ENCODE results near the gene ELMO1.

The ELMO1 gene

GRCh38 chr7:37365405-37365804, 83.3 kb downstream of the ELMO1 start:
- no peak for DNase-seq

GRCh38 chr7:37364856-37365255, 83.8 kb downstream of the ELMO1 start:
- no peak for DNase-seq

GRCh38 chr7:37363536-37364491, 84.8 kb downstream of the ELMO1 start:
- DNase-seq: no peak

DNA sequence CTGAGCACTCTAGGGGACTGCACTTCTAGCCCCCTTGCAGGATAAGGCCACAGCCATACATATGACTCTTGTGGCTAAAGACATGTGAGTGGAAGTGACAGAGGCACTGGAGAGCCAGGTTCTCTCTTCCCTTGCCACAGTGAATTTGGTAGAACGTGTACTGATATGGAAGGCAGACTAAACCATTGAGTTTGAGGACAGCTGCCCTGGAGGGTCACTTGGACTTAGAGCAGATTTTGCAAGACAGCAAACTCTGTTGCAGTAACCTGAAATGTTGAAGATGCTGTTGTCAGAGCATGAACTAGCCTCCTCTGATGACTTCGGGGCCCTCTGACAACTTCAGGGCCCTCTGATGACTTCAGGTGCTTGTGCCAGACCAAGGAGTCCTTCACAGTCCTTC, 85.9 kb downstream of the ELMO1 start:
- DNase-seq: no peak

DNA sequence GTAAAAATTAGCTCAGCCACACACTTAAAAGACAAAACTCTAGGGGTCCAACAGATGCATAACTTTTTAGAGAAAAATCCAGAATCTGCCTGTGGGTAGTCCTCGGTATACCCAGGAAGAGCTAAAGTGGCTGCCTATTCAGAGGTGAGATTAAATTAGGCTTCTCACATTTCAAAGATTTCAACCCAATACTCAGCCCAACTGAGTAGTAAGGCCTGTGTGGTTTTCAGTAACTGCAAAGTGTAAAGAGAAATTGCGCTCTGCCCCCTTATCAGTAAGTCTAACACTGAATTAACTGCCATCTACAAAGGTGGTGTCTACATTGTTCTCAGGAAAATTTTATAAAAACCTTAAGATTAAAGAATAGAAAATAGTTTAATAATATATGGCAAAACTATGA, 88.2 kb downstream of the ELMO1 start:
- DNase-seq: no peak

- DNase-seq: no peak
Measured at GRCh38 chr7:37359662-37360444, 88.8 kb downstream of the ELMO1 start.

- DNase-seq: no peak
Measured at GRCh38 chr7:37359180-37359579, 89.5 kb downstream of the ELMO1 start.

DNA sequence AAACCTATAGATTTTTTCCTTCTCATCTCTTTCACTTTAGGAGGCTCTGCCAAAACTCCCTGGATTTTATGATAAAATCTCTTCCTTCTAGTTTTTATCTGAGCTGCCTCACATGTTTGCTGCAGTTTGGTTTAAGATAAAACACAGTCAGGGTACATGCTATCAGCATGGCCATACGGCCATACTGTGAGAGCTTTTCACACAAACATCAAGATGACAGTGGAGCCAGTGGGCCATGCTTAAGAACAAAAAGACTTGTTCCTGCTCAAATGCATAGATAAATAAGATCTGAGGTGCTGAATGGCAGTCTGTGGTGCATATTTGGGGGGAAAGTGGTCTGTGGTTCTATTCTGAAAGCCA, 91.0 kb downstream of the ELMO1 start:
- no peak for DNase-seq

GRCh38 chr7:37356911-37357636, 91.6 kb downstream of the ELMO1 start:
- no peak for DNase-seq

- no peak for DNase-seq
Measured at GRCh38 chr7:37354656-37355131, 94.0 kb downstream of the ELMO1 start.

DNA sequence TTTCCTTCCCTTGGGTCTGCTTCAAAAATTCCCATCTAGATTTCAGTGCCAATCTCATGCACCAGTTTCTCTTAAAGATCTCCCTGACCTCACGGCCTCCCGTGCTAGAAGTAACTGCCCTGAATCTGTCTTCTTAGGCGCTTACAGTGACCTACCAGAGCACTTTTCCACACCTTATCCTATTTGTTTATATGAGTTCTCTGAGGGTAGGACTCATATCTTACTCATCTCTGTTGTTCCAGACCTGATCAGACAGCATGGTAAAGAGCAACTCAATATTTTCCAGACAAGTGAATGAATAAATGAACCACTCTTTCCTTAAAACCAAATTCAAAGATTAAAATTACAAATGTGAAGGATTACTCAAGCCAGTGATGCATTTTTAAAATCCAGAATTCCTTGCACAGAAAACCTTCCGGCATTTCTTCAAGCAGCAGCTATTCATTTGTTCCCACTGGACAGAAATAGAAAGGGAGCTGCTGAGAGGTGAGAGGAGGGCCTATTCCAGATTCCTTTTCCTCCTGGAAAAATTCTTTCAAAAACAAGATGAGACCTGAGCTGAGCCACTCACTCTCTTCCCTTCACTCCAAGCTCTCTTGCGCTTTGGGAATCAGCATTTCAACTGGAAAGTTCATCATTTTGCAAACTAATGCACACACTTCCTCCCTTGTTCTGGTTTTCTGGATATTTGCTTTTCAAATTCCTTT, 94.6 kb downstream of the ELMO1 start:
- DNase-seq: no peak

GRCh38 chr7:37352974-37353948, 95.4 kb downstream of the ELMO1 start:
- no peak for DNase-seq

GRCh38 chr7:37352251-37352880, 96.3 kb downstream of the ELMO1 start:
- DNase-seq: no peak

DNA sequence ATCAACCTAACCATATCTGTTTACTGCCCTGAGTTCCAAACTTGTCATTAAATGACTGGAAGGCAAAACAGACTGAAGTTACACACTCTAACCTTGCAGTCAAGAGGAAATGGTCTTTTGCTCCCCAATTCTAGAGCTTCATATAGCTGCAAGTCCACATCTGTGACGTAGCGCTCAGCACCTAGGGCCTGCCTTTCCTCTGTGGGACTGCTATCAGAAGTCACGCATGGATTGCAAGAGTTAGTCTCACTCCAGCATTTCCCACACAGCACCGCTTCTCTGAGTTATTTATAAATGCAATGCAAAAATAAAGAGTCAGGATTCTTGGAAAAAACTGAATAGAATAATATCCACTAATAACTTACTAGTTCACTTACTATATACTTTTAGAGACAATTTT, 96.9 kb downstream of the ELMO1 start:
- no peak for DNase-seq

- DNase-seq: no peak
Measured at GRCh38 chr7:37349979-37350590, 98.6 kb downstream of the ELMO1 start.

DNA sequence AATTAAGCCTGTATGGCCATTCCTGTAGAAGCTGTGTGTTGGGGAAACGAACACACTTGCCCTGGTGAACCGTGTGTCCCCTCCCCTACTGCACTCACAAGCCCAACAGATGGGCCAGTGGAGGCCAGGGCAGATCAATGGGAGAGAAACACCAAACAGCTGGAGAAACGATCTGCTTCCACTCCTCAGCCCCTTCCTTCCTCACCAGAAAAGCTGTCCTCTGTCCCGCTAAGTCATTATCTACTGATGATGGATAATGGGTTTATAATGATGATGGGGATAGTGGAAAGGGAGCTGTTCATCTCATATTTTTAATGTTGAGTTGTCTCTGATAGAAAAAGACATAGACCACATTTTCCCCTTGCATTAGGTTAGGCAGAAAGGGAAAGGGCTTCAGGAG, 99.7 kb downstream of the ELMO1 start:
- no peak for DNase-seq

GRCh38 chr7:37346761-37347160, 101.9 kb downstream of the ELMO1 start:
- no peak for DNase-seq

DNA sequence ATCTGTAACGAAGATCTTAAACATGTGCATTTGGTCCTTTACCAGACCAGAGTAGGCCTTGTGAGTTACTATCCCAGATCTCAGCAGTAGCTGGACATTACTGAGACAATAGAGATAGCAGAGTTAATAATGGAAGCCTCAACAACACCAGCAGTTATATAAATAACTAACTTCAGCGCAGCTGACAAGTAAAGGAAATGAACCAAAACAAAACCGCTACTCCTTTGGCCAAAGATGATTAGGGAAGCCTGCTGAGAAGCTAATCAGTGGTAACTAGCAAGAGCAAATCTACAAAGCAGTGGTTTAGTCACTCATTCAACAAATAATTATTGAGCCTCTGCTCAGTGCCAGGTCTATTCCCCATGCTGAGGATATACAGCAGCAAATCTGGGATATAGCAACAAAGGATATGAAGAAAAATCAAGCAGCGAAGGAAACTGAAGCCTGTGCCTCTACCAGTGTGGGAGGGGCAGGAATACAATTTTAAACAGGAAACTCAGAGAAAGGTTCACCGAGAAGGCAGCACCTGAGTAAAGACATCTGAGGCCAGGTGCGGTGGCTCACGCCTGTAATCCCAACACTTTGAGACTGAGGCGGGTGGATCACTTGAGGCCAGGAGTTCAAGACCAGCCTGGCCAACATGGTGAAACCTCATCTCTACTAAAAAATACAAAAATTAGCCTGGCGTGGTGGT, 103.6 kb downstream of the ELMO1 start:
- no peak for DNase-seq

DNA sequence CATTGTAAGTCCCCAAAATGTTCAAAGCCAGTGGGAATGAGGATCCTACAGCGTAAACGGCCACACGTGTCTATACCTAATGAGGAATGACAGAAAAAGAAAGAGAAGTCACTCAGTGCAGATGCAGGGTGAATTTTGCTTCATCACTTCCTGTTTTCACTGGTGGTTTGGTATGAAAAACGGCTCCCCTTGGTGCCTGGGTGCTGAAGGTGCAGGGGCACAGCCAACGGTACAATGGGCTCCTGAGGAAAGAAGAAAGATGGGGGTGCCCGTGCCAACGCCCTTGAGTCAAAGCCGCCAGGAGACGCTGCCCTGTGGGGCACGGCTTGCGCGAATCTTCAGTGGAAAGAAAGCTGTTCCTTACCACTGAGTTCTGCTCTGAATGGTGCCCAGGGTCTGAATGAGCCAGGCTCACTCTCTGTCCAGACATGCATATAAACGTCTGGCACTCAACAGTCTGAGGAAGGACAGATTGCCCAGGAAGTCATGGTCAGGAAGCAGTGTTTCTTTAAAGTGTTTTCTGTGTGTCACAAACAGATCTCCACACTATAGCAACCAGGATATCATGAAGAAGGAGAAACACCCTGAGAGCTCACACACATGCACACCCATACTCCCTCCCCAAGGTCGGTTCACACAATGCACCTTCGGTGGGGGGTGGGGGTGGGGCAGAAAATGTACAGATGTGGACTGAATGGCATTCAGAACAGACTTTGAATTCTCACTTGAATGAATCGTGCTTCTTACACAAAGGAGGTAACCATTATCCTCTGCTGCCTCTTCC, 105.8 kb downstream of the ELMO1 start:
- DNase-seq: peak; percentile 12
